ENCODE results near the gene SCN8A.

DNA sequence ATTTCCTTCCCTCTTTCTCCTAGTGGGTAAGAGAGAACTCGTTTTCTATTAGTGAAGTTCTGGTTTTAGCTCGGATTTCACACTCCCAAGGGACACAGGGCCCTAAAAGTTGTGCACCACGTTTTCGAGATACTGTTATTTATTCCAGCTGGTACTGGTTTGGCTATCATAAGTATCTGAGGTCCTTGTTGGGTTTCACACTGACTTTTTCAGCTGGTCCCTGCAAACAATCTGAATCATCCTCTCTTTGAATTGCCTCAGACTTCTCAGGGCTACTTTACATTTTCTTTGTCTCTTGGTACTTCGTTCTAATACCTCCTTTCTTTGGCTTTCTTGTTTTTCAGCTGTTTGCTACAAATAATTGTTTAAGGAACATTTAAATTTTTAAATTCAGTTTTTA lies 75.7 kb downstream of the SCN8A start:
- no peak for TF ChIP-seq POLR2A (IDR thresholded peaks at IDR 0.05)
- TF ChIP-seq, protein P1, sequence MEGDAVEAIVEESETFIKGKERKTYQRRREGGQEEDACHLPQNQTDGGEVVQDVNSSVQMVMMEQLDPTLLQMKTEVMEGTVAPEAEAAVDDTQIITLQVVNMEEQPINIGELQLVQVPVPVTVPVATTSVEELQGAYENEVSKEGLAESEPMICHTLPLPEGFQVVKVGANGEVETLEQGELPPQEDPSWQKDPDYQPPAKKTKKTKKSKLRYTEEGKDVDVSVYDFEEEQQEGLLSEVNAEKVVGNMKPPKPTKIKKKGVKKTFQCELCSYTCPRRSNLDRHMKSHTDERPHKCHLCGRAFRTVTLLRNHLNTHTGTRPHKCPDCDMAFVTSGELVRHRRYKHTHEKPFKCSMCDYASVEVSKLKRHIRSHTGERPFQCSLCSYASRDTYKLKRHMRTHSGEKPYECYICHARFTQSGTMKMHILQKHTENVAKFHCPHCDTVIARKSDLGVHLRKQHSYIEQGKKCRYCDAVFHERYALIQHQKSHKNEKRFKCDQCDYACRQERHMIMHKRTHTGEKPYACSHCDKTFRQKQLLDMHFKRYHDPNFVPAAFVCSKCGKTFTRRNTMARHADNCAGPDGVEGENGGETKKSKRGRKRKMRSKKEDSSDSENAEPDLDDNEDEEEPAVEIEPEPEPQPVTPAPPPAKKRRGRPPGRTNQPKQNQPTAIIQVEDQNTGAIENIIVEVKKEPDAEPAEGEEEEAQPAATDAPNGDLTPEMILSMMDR (IDR thresholded peaks at IDR 0.05): no peak

All from testis (tissue), 2 donors.